HG02588 (cell line): ENCODE results near the gene DHX15.
"Not testable (repeated sequence)": the region's sequence is repeated elsewhere in the genome, so short reads cannot be mapped to it uniquely, and the experiment has no call there.

ENCODE experiments used
- ATAC-seq: cut with Tn5 transposase; IDR thresholded peaks from one replicate; pipeline ENCODE4 v1.9.1; 2021; ENCODE audit warnings: mild to moderate bottlenecking, moderate library complexity; ENCODE audit not compliant: unreplicated experiment

Gene DHX15

GRCh38 chr4:24550441-24551175 lies 33.7 kb downstream of the DHX15 start:
- ATAC-seq, result no peak

DNA sequence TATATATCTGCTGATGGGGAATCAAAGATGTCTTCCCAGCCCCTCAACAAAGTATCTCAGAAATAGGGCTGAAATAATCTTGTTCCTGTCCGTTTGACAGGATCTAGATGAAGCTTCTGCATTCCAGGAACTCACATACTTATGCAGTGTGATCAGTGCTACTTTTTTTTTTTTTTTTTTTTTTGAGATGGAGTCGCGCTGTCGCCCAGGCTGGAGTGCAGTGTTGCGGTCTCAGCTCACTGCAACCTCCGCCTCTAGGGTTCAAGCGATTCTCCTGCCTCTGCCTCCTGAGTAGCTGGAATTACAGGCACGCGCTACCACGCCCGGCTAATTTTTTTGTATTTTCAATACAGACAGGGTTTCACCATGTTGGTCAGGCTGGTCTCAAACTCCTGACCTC lies 36.4 kb downstream of the DHX15 start:
- ATAC-seq, result no peak

GRCh38 chr4:24544208-24544988 lies 40.0 kb downstream of the DHX15 start:
- ATAC-seq, result no peak

DNA sequence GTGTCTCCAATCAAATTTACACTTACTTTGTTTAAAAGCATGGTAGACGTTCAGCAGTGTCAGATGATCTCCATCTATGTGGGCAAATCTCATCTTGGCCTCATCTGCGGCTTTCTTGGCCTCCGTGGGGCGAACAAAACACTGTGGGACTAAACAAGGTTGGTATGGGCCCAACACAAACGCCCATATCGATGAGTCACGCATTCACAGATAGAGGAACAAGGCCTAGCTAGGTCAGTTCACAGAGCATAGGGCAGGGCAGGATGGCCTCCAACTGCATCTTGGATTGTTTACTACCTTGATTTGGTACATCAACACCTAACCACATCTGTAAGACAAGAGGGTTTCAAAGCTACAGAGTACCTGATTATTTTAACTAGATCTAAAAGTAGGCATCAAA lies 47.3 kb downstream of the DHX15 start:
- no peak for ATAC-seq

GRCh38 chr4:24535399-24535798 lies 49.0 kb downstream of the DHX15 start:
- no peak for ATAC-seq

DNA sequence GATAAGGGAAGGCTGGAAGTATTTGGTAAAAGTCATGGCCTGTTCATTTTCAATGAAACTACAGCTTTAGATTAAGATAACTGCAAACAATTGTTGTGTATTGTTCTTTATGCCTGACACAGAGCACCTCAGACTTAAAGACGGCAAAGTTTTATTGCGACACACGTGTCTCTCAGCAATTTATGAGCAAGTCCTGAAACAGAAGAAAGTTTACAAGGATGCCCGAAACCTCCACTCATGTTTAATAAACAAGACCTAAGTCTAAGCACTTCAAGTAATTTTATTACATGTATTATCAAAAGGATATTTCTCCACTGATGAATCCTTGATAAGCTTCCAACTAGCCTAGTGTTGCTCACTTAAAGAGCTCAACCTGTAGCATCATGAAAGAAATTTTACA lies 51.0 kb downstream of the DHX15 start:
- ATAC-seq, result no peak

DNA sequence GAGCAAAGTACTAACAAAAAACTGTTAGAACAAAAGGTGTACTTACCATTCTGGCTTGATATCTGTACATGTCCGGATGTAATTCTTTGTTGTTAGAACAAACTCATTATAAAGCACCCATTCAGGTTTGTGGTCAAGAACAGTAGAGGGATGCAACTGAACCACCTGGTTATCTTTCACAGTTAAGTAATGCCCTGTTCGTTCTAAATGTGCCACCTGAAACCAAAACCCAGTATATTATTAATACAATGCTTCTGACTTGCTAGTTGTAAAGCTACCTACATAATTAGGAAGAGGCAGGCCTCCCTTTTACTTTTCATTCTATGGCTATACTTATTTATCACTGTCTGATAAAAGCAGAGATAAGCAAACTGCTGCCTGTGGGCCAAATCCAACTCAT lies 54.8 kb downstream of the DHX15 start:
- peak; percentile 78 for ATAC-seq

GRCh38 chr4:24527371-24527770 lies 57.0 kb downstream of the DHX15 start:
- no peak for ATAC-seq

DNA sequence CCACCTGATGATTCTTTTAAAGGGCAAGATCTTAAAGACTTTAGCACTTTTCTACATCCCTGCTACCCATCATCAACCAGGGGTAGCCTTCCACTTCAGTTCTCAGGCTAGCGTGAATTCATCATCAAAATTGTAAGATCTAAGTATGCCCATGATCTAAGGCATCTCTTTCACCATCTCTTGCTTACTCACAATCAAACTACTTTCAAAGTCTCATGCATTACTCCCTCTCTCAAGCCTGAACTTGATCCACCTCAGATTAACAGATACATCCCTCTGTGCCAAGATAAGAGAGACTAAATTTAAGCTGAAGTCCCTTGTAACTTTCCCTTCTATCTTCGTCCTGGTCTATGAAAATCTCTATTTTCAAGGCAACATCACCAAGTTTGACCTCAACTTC lies 62.8 kb downstream of the DHX15 start:
- no peak for ATAC-seq

DNA sequence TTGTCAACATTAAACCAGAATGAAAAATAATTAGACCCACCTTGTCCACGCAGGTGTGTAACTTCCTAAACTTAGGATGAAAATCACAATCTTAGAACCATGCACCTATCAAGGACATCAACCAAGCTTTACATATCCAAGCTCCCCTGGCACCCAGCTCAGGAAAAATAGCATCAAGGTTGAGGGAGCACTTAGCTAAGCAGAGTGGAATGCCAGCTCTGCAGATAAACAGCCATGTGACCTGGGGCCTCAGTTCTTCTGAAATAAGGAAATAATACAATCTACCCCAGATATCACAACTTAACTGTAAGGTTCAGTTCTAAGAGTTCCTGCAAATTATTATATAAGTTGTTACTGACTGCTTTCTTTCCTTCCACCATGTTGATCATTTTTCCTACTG lies 64.7 kb downstream of the DHX15 start:
- ATAC-seq, result no peak

DNA sequence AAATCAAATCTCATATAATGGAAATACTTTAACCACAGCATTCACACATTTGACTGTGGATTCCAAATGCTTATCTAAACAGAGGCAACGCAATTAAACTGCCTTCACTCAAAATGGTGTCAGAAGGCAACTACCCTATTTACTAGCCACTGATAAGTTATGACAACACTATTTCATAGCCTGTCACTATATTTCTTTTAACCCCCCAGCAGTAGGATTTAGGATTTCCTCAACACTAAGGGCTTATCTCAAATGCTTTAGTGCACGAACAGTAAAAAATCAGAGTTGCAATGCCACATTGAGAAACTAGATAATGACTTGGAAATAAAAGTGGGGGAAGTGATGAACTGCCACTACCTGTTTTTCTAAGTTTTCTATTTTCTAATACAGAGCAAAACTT lies 66.7 kb downstream of the DHX15 start:
- ATAC-seq, result no peak

DNA sequence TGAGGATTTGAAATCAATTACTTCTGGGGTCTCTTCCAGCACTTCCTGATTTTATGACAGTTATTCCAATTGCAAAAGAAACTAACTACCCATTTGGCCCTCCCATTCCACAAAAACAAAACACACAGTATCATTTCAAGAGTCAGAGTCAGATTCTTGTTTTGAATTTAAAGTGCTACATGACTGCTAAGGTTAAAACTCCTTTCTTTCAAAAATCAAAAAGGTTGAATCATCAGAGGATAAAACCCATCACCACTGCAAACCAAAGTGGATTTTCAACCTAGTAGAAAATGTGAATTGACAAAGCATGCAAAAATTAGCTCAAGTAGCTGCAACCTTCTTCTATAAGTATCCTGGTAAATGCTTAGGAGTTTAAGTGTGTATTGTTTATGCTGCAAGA lies 67.4 kb downstream of the DHX15 start:
- ATAC-seq, result no peak

DNA sequence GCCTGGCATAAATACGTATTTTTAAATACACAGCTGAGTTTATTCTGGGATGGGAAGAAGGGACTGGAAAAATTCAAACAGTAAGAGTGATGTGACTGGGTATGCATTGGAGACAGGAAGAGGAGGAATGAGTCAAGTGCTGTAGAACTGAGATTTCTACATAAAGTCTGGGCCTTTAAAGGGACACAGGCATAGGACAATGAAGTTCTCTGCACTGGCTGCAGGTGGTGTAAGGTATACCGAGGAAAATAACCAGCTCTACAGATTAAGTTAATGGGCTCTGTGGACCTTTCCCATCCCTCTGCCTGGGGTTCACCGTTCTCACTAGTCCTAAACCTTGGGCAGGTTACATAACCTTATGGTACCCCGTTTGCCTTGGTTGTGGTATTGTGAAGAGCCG lies 68.7 kb downstream of the DHX15 start:
- ATAC-seq, result no peak

- ATAC-seq, result no peak
Observed at GRCh38 chr4:24514808-24515207, 69.5 kb downstream of the DHX15 start.

DNA sequence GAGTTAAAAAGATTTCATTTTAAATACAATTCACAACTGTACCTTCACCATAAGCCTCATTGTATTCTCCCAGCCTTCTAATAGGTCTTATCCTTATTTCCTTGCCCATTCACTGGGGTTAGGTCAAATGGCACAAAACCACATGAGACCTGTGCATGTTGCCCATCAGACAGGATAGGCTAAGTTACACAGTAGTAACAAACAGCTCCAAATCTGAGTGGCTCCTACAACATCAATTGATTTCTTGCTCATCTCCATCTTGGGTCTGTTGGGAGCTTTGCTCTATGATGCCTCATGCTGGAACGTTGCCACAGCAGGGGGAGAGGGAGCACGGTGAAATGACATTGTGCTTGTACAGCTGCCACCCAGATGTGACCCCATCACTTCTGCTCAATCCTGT lies 70.6 kb downstream of the DHX15 start:
- ATAC-seq, result no peak

- no peak for ATAC-seq
Observed at GRCh38 chr4:24511371-24512063, 72.8 kb downstream of the DHX15 start.

DNA sequence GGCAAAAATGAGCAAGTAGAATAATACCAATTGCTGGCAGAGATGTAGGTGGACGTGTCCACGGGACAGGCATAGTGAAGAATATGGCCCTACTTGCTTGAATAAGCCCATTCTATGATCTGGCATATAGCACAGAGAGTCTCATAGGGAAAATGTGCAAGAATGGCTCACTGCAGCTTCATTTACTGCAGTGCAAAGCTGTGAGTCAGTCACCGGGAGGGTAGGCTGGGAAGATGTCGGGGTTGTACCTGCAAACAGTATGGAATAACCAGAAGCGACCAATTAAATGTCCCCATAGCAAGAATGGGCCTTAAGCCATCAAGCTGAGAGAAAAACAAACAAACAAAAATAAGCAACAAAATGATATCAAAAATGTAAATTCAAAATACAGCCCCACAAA lies 74.3 kb downstream of the DHX15 start:
- ATAC-seq, result no peak

DNA sequence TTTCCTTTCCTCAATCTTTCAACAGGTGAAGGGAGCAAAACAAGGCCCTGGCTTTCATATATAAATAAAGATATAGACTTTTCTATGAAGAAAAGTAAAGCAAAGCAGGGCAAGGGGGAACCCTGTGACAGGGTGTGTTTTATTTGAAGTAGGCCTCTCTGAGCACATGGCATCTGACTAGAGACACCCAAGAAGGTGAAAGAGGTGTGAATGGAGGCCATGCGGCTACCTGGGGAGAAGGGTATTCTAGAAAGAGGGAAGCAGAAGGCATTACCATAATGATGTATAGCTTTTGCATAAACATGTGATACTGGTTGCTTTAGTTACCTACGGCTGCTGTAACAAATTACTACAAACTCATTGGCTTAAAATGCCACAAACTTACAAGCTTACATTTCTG lies 75.8 kb downstream of the DHX15 start:
- ATAC-seq, result no peak

GRCh38 chr4:24507439-24507838 lies 76.9 kb downstream of the DHX15 start:
- no peak for ATAC-seq

- not testable (repeated sequence) for ATAC-seq
Observed at GRCh38 chr4:24503090-24503489, 81.3 kb downstream of the DHX15 start.

DNA sequence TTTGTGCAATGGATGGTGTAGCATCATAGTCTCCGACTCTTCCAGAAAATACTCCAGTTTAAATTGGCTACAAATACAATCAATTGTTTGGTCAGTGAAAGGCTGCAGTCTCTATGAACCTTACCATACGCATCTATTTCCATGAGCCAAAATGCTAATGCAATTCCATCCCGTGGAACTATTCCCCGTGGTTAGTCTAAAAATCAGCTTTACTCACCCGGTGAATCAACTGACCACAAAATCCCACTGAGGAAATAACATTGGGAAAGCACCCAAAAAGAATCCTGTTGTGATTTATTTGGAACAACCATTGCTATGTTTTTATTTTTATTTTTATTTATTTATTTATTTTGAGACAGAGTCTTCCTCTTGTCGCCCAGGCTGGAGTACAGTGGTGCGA lies 87.1 kb downstream of the DHX15 start:
- ATAC-seq, result no peak

DNA sequence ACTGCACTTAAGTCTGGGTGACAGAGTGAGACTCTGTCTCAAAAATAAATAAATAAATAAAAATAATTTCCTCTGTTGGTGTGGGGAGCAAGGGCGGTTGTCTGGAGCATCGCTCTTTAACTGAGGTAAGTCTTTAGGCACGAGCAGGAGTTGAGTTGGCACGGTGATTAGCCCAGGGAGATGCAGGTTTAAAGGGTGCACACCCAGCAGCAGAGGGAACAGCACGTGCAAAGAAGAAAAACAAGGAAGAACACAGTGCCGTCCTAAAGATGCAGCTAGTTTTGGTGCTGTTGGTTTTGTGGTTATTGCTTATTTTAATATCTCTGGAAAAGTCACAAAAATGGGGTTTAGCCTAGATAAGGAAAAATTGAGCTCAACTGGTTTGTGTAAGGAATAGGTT lies 87.8 kb downstream of the DHX15 start:
- ATAC-seq, result no peak
